PC-3 (cell line): Measurements from ENCODE around the gene TECPR2. TPM values are rescaled to one million over a fixed set of nuclear protein-coding genes. Genes with fewer than 3 reads are reported as not detected.

ENCODE experiments used
- ATAC-seq: fragments of 200-7000 bp; cut with Tn5 transposase; 2 replicates; pipeline ENCODE4 v1.9.1; 2020; ENCODE audit warnings: mild to moderate bottlenecking, moderate library complexity
- BruUV-seq: library from RNA; stranded (reverse); fragments of 400-500 nt; replicated peaks from 2 replicates; lab custom pipeline; 2021; lab: Mats Ljungman, UMichigan
- CTCF ChIA-PET: fragments of 300-600 bp; sonication (Branson Sonifier 250); formaldehyde crosslinking; loops from one replicate; lab custom pipeline; 2022; ENCODE audit warnings: antibody characterized with exemption; lab: Charles Lee
- POLR2A ChIA-PET: fragments of 300-600 bp; sonication (Branson Sonifier 250); formaldehyde crosslinking; loops from one replicate; lab custom pipeline; 2022; ENCODE audit warnings: antibody characterized with exemption; ENCODE audit not compliant: unreplicated experiment; lab: Charles Lee
- DNase-seq: peaks from one replicate; pipeline ENCODE4 v3.0.0-alpha.2; 2015
- H2AFZ ChIP-seq: fragments of 300-600 bp; sonication (generic); 2 replicates; pipeline ENCODE4 v1.6.0; 2016; ENCODE audit warnings: antibody characterized with exemption, low read length
- H3F3A ChIP-seq: fragments of 300-600 bp; sonication (generic); one replicate; pipeline ENCODE4 v1.6.0; 2017; ENCODE audit warnings: antibody characterized with exemption, low read length, control low read depth, mild to moderate bottlenecking; ENCODE audit not compliant: unreplicated experiment
- H3K27ac ChIP-seq: fragments of 300-600 bp; sonication (generic); 2 replicates; pipeline ENCODE4 v1.5.1; 2016; ENCODE audit warnings: mild to moderate bottlenecking, low read length
- H3K27me3 ChIP-seq: fragments of 300-600 bp; sonication (generic); 2 replicates; pipeline ENCODE4 v1.6.1; 2016; ENCODE audit warnings: low read length, mixed read lengths
- H3K36me3 ChIP-seq: fragments of 300-600 bp; sonication (generic); 2 replicates; pipeline ENCODE4 v1.6.1; 2016; ENCODE audit warnings: low read depth, mixed run types, low read length, mixed read lengths
- H3K4me1 ChIP-seq: fragments of 300-600 bp; sonication (generic); 2 replicates; pipeline ENCODE4 v1.5.1; 2016; ENCODE audit warnings: low read length; ENCODE audit not compliant: insufficient read depth
- H3K4me2 ChIP-seq: fragments of 300-600 bp; sonication (generic); 2 replicates; pipeline ENCODE4 v1.6.0; 2016; ENCODE audit warnings: low read length
- H3K4me3 ChIP-seq: fragments of 300-600 bp; sonication (generic); 2 replicates; pipeline ENCODE4 v1.5.1; 2016; ENCODE audit warnings: mild to moderate bottlenecking, low read length, mixed read lengths
- H3K79me2 ChIP-seq: fragments of 300-600 bp; sonication (generic); 2 replicates; pipeline ENCODE4 v1.6.1; 2017; ENCODE audit warnings: low read length, mixed read lengths
- H3K9ac ChIP-seq: fragments of 300-600 bp; sonication (generic); 2 replicates; pipeline ENCODE4 v1.6.0; 2016; ENCODE audit warnings: mild to moderate bottlenecking, low read length
- H3K9me2 ChIP-seq: fragments of 300-600 bp; sonication (generic); replicated peaks from 2 replicates; pipeline ENCODE4 v1.6.1; 2016; ENCODE audit warnings: mixed run types, low read length, mixed read lengths
- H3K9me3 ChIP-seq: fragments of 300-600 bp; sonication (generic); 2 replicates; pipeline ENCODE4 v1.6.1; 2016; ENCODE audit warnings: low read length, mixed read lengths
- H4K20me1 ChIP-seq: fragments of 300-600 bp; sonication (generic); 2 replicates; pipeline ENCODE4 v1.6.1; 2016; ENCODE audit warnings: low read length, mixed read lengths
- CTCF ChIP-seq: fragments of 300-600 bp; sonication (generic); conservative IDR thresholded peaks from 2 replicates; pipeline ENCODE4 v1.5.1; 2017; ENCODE audit warnings: antibody characterized with exemption, low read depth, mild to moderate bottlenecking, low read length
- EZH2 ChIP-seq: fragments of 300-600 bp; sonication (generic); IDR thresholded peaks from one replicate; pipeline ENCODE4 v1.6.1; 2017; ENCODE audit warnings: antibody characterized with exemption, mild to moderate bottlenecking, low read length; ENCODE audit not compliant: unreplicated experiment
- EZH2phosphoT487 ChIP-seq: fragments of 300-600 bp; sonication (generic); IDR thresholded peaks from 2 replicates; pipeline ENCODE4 v1.6.1; 2018; ENCODE audit warnings: mild to moderate bottlenecking, antibody characterized with exemption, low read length, borderline replicate concordance
- intact Hi-C: fragments of 100-400 bp; cut with micrococcal nuclease; formaldehyde crosslinking; loops from 2 replicates; pipeline ENCODE4 v1.9.0; 2023
- total RNA-seq: library from RNA; depleted of rRNA; stranded (reverse); fragments of >200 nt; gene quantifications from 2 replicates; pipeline ENCODE4 v1.2.3, GENCODE V29; 2014

TECPR2 gene
- total RNA-seq, 1 experiment from 2014 or later: 15.7 TPM

- ChIA-PET CTCF (no interaction called here), POLR2A (no interaction called here)
- BruUV-seq: no TSS peak
- Histone ChIP-seq H3K9me2 (no peaks in the 10 kb centered on the region), H3K27me3 (no peaks in the 10 kb centered on the region), H3K9ac (no peak overlapping the region), H3K4me1 (no peaks in the 10 kb centered on the region), H3K9me3 (no peaks in the 10 kb centered on the region), H2AFZ (no peak overlapping the region), H3F3A (no peaks in the 10 kb centered on the region), H3K4me3 (no peak overlapping the region), H3K4me2 (no peak overlapping the region), H4K20me1 (no peaks in the 10 kb centered on the region), H3K27ac (no peak overlapping the region), H3K36me3 (peaks cover 13% of the 10 kb centered on the region; the same call in 1 of the 2 replicates), H3K79me2 (no peaks in the 10 kb centered on the region)
- TF ChIP-seq CTCF: no peak
- no peak for TF ChIP-seq EZH2phosphoT487
- TF ChIP-seq EZH2: no peak
- ATAC-seq (no peak), DNase-seq (no peak)
- intact Hi-C loops: no loop called here
These were observed 31.9 kb upstream of the TECPR2 start for GRCh38 chr14:102330806-102331205.

- Histone ChIP-seq H3F3A (no peaks in the 10 kb centered on the region), H3K27me3 (no peaks in the 10 kb centered on the region), H3K9ac (no peak overlapping the region), H3K79me2 (no peaks in the 10 kb centered on the region), H3K4me3 (no peak overlapping the region), H3K36me3 (peaks cover 10% of the 10 kb centered on the region; the same call in 1 of the 2 replicates), H3K27ac (no peak overlapping the region), H3K9me3 (no peaks in the 10 kb centered on the region), H3K9me2 (no peaks in the 10 kb centered on the region), H4K20me1 (no peaks in the 10 kb centered on the region), H3K4me2 (no peak overlapping the region), H3K4me1 (no peaks in the 10 kb centered on the region), H2AFZ (no peak overlapping the region)
- ChIA-PET POLR2A (no interaction called here), CTCF (no interaction called here)
- ATAC-seq: no peak
- no peak for DNase-seq
- intact Hi-C loops: no loop called here
- BruUV-seq: no TSS peak
- TF ChIP-seq EZH2 (no peak), CTCF (no peak), EZH2phosphoT487 (no peak)
These were observed 29.4 kb upstream of the TECPR2 start for GRCh38 chr14:102333390-102333789.

GRCh38 chr14:102333795-102334705 is 28.7 kb upstream of the TECPR2 start:
- Histone ChIP-seq H3K9me3 (no peaks in the 10 kb centered on the region), H3K4me1 (no peaks in the 10 kb centered on the region), H3F3A (no peaks in the 10 kb centered on the region), H3K79me2 (no peaks in the 10 kb centered on the region), H4K20me1 (no peaks in the 10 kb centered on the region), H3K27ac (no peak overlapping the region), H3K36me3 (peaks cover 14% of the 10 kb centered on the region), H3K9me2 (no peaks in the 10 kb centered on the region), H3K4me2 (no peak overlapping the region), H3K4me3 (no peak overlapping the region), H3K9ac (no peak overlapping the region), H2AFZ (no peak overlapping the region), H3K27me3 (no peaks in the 10 kb centered on the region)
- TF ChIP-seq EZH2phosphoT487: no peak
- TF ChIP-seq EZH2: no peak
- no peak for TF ChIP-seq CTCF
- ChIA-PET POLR2A (no interaction called here), CTCF (no interaction called here)
- BruUV-seq: no TSS peak
- ATAC-seq (no peak), DNase-seq (no peak)
- intact Hi-C loops: no loop called here
